ENCODE data around the gene CES2. TPM values are rescaled to one million over a fixed set of nuclear protein-coding genes. Genes with fewer than 3 reads are reported as not detected.
A peak's percentile ranks its signal among the peaks of the same experiment; 100 is the strongest.

The CES2 gene
- total RNA-seq, 6 experiments from 2014 or later: 35.1 to 42.3 (median 40.2) TPM

GRCh38 chr16:66936462-66936861 is 1.1 kb downstream of the CES2 start:
- Mint-ChIP-seq H3K4me3 (peak overlapping the region; percentile 98; the same call in 1 of the 2 replicates), H3K36me3 (ENCODE audit: low read depth) (peaks cover 38% of the 10 kb centered on the region), H3K4me1 (ENCODE audit: low read depth) (peaks cover 44% of the 10 kb centered on the region), H3K9me3 (no peaks in the 10 kb centered on the region), H3K27ac (peak overlapping the region; percentile 25; the same call in 1 of the 2 replicates), H3K27me3 (ENCODE audit: insufficient read depth) (peaks cover 8% of the 10 kb centered on the region)
- TF ChIP-seq, protein P1, sequence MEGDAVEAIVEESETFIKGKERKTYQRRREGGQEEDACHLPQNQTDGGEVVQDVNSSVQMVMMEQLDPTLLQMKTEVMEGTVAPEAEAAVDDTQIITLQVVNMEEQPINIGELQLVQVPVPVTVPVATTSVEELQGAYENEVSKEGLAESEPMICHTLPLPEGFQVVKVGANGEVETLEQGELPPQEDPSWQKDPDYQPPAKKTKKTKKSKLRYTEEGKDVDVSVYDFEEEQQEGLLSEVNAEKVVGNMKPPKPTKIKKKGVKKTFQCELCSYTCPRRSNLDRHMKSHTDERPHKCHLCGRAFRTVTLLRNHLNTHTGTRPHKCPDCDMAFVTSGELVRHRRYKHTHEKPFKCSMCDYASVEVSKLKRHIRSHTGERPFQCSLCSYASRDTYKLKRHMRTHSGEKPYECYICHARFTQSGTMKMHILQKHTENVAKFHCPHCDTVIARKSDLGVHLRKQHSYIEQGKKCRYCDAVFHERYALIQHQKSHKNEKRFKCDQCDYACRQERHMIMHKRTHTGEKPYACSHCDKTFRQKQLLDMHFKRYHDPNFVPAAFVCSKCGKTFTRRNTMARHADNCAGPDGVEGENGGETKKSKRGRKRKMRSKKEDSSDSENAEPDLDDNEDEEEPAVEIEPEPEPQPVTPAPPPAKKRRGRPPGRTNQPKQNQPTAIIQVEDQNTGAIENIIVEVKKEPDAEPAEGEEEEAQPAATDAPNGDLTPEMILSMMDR (IDR thresholded peaks at IDR 0.05): no peak
- no peak for DNase-seq

DNA sequence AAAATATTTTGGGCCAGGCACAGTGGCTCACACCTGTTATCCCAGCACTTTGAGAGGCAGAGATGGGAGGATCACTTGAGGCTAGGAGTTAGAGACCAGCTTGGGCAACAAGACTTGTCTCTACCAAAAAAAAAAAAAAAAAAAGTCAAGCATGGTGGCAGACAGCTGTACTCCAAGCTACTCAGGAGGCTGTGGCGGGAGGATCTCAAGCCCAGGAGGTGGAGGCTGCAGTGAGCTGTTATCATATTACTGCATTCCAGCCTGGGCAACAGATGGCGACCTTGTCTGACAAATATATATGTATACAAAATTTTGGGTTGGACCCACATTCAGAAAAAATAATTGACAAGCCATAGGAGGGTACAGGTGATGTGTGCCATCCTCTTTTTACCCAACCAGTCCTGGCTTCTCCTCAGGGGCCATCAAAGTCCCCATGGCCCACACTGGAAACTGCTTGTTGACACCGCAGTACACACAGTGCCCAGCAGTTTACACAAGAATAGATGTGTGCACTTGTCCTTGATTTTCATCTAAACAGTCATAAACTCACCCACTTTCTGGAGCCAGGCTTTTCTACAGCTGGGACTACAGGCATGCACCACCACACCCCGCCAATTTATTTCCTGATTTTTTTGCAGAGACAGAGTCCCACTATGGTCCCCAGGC is 1.7 kb downstream of the CES2 start:
- DNase-seq: no peak
- Mint-ChIP-seq H3K36me3 (ENCODE audit: low read depth) (peaks cover 36% of the 10 kb centered on the region), H3K27ac (peak overlapping the region; percentile 27; the same call in 1 of the 2 replicates), H3K27me3 (ENCODE audit: insufficient read depth) (peaks cover 8% of the 10 kb centered on the region), H3K9me3 (no peaks in the 10 kb centered on the region), H3K4me1 (ENCODE audit: low read depth) (peaks cover 44% of the 10 kb centered on the region), H3K4me3 (peak overlapping the region; percentile 98; the same call in 1 of the 2 replicates)
- TF ChIP-seq, protein P1 (IDR thresholded peaks at IDR 0.05): no peak

GRCh38 chr16:66937725-66938337 is 2.5 kb downstream of the CES2 start:
- no peaks in the 10 kb centered on the region for H3K9me3 Mint-ChIP-seq
- peaks cover 44% of the 10 kb centered on the region for H3K36me3 Mint-ChIP-seq (ENCODE audit: low read depth)
- H3K27ac Mint-ChIP-seq: 0 out of 2 replicates have a peak overlapping the region, but pooled peaks have one; percentile 27
- peaks cover 38% of the 10 kb centered on the region for H3K4me1 Mint-ChIP-seq (ENCODE audit: low read depth)
- peaks cover 6% of the 10 kb centered on the region; the same call in 1 of the 2 replicates for H3K27me3 Mint-ChIP-seq (ENCODE audit: insufficient read depth)
- TF ChIP-seq, protein P1 (IDR thresholded peaks at IDR 0.05): no peak
- no peak for DNase-seq
- no peak overlapping the region for H3K4me3 Mint-ChIP-seq

- H3K4me3 Mint-ChIP-seq: no peak overlapping the region
- H3K36me3 Mint-ChIP-seq (ENCODE audit: low read depth): peaks cover 34% of the 10 kb centered on the region
- TF ChIP-seq, protein P1 (IDR thresholded peaks at IDR 0.05): no peak
- peaks cover 25% of the 10 kb centered on the region for H3K4me1 Mint-ChIP-seq (ENCODE audit: low read depth)
- H3K27ac Mint-ChIP-seq: no peak overlapping the region
- H3K27me3 Mint-ChIP-seq (ENCODE audit: insufficient read depth): no peaks in the 10 kb centered on the region; the same call in 1 of the 2 replicates
- H3K9me3 Mint-ChIP-seq: no peaks in the 10 kb centered on the region
- DNase-seq: no peak
These were observed 4.0 kb downstream of the CES2 start for GRCh38 chr16:66939366-66939765.

- no peak for DNase-seq
- H3K9me3 Mint-ChIP-seq: no peaks in the 10 kb centered on the region
These were observed 4.9 kb downstream of the CES2 start for GRCh38 chr16:66940236-66940635.

More at GRCh38 chr16:66940236-66940635, 4.9 kb downstream of the CES2 start:
- Mint-ChIP-seq H3K27ac (no peak overlapping the region), H3K27me3 (ENCODE audit: insufficient read depth) (no peaks in the 10 kb centered on the region), H3K4me1 (ENCODE audit: low read depth) (peaks cover 25% of the 10 kb centered on the region), H3K36me3 (ENCODE audit: low read depth) (peaks cover 34% of the 10 kb centered on the region), H3K4me3 (no peak overlapping the region)
- TF ChIP-seq, protein P1 (IDR thresholded peaks at IDR 0.05): no peak

Data from HFFc6 (cell line).